ENCODE measurements around the gene BICD2.

DNA sequence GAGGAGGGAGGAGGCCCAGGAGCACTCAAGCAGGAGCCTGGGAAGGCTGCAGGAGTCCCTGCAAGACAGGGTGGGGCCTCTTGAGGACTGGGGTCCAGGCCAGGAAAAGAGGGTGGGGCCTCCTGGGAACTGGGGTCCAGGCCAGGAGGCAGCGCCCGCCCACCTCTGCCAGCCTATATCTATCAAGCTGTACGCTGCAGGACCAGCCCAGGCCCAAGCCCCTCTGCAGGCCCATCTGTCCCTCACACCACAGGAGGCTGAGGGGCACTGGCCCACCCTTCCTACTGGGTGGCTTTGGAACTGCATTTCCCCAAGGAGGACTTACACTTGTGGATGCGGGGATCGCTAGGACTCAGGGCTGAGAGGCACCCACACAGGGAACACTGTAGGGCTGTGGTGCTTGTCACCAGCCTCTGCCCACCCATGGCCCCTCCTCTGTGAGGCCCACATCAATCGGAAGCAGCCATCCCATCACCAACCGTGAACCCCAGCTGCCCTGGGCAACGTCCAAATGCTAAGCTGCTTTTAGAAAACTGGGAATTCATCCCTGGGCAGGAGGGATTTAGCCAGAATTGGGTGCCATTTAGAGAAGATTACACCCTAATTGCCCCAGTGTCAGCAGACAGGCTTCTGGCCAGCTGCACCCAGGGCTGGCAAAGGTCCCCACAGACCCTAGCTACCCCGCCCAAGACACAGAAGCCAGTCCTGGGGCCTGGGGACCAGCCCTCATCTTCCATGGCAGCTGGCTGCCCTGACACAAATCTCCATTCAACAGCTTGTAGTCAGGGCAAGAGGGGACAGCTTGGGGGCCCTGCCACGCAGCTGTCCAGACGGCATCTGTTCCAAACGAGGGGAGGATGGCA lies 15.3 kb downstream of the BICD2 start:
- TF ChIP-seq EZH2 (IDR thresholded peaks at IDR 0.05; ENCODE audit: borderline replicate concordance, low read depth, low read length, severe bottlenecking) = no peak
- TF ChIP-seq, protein P1, sequence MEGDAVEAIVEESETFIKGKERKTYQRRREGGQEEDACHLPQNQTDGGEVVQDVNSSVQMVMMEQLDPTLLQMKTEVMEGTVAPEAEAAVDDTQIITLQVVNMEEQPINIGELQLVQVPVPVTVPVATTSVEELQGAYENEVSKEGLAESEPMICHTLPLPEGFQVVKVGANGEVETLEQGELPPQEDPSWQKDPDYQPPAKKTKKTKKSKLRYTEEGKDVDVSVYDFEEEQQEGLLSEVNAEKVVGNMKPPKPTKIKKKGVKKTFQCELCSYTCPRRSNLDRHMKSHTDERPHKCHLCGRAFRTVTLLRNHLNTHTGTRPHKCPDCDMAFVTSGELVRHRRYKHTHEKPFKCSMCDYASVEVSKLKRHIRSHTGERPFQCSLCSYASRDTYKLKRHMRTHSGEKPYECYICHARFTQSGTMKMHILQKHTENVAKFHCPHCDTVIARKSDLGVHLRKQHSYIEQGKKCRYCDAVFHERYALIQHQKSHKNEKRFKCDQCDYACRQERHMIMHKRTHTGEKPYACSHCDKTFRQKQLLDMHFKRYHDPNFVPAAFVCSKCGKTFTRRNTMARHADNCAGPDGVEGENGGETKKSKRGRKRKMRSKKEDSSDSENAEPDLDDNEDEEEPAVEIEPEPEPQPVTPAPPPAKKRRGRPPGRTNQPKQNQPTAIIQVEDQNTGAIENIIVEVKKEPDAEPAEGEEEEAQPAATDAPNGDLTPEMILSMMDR (IDR thresholded peaks at IDR 0.05; ENCODE audit: borderline replicate concordance, extremely low read depth, low read length, poor library complexity, severe bottlenecking) = no peak
